Gastroesophageal sphincter (tissue), 4 donors: Measurements from ENCODE around the gene MICAL1. TPM values are rescaled to one million over a fixed set of nuclear protein-coding genes. Genes with fewer than 3 reads are reported as not detected.

ENCODE experiments used
- ATAC-seq: fragments of 150-250 bp; one replicate; pipeline ENCODE4 v1.9.1; 2016; ENCODE audit warnings: mild to moderate bottlenecking, moderate library complexity
- H3K27ac ChIP-seq, 4 donors: fragments of 200-600 bp; sonication (generic) in 3 of 4; 1 replicate in 3 of 4; 2 replicates in 1 of 4; pipeline ENCODE4 v1.5.1; 2016 to 2019
- H3K27me3 ChIP-seq: fragments of 200-600 bp; sonication (generic); one replicate; pipeline ENCODE4 v1.5.1; 2019
- H3K36me3 ChIP-seq, 2 donors: fragments of 200-600 bp; sonication (generic); one replicate each; pipeline ENCODE4 v1.5.1; 2019; ENCODE audit warnings: control low read depth in 1 of 2
- H3K4me1 ChIP-seq, 3 donors: fragments of 200-600 bp; sonication (generic); 1 replicate in 2 of 3; 2 replicates in 1 of 3; pipeline ENCODE4 v1.5.1; 2016 to 2019; ENCODE audit warnings: control low read depth in 2 of 3
- H3K4me3 ChIP-seq, 2 donors: fragments of 200-600 bp; sonication (generic); one replicate each; pipeline ENCODE4 v1.5.1; 2019; ENCODE audit warnings: mild to moderate bottlenecking in 1 of 2, moderate library complexity in 1 of 2
- H3K9me3 ChIP-seq, 3 donors: fragments of 200-600 bp; sonication (generic); one replicate each; pipeline ENCODE4 v1.5.1; 2017 to 2019; ENCODE audit warnings: control low read depth in 2 of 3
- EP300 ChIP-seq: sonication (generic); formaldehyde crosslinking; IDR thresholded peaks from one replicate; pipeline ENCODE4 v1.6.1; 2017; ENCODE audit warnings: antibody characterized with exemption, mild to moderate bottlenecking
- POLR2A ChIP-seq, 2 donors: fragments of 450-650 bp; IDR thresholded peaks; one replicate each; pipeline ENCODE4 v1.6.1; 2017; ENCODE audit warnings: antibody characterized with exemption in 2 of 2, mild to moderate bottlenecking in 2 of 2, moderate library complexity in 1 of 2
- POLR2AphosphoS5 ChIP-seq: sonication (generic); formaldehyde crosslinking; IDR thresholded peaks from one replicate; pipeline ENCODE4 v1.6.1; 2017; ENCODE audit warnings: antibody characterized with exemption
- WGBS, 2 donors: methylation state at CpG; one replicate each; pipeline ENCODE4 v1.1.5; 2018; ENCODE audit warnings: low coverage in 1 of 2; 5-methylcytosine and 5-hydroxymethylcytosine counted together
- total RNA-seq, 4 donors: library from RNA; depleted of rRNA; stranded (reverse); fragments of >200 nt; gene quantifications; one replicate each; pipeline ENCODE4 v1.1.0, GENCODE V29; 2016
- TF ChIP-seq, protein P1 (sequence below), 4 experiments: fragments of 200-600 bp in 2 of 4; fragments of 450-650 bp in 2 of 4; sonication (generic) in 1 of 4; IDR thresholded peaks; one replicate each; pipeline ENCODE4 v1.5.1; 2017 to 2019; ENCODE audit warnings: antibody characterized with exemption in 4 of 4, mild to moderate bottlenecking in 2 of 4, moderate library complexity in 2 of 4

The MICAL1 gene
- total RNA-seq, 4 donors from 2014 or later: 13.6 to 26.8 (median 20.9) TPM

DNA sequence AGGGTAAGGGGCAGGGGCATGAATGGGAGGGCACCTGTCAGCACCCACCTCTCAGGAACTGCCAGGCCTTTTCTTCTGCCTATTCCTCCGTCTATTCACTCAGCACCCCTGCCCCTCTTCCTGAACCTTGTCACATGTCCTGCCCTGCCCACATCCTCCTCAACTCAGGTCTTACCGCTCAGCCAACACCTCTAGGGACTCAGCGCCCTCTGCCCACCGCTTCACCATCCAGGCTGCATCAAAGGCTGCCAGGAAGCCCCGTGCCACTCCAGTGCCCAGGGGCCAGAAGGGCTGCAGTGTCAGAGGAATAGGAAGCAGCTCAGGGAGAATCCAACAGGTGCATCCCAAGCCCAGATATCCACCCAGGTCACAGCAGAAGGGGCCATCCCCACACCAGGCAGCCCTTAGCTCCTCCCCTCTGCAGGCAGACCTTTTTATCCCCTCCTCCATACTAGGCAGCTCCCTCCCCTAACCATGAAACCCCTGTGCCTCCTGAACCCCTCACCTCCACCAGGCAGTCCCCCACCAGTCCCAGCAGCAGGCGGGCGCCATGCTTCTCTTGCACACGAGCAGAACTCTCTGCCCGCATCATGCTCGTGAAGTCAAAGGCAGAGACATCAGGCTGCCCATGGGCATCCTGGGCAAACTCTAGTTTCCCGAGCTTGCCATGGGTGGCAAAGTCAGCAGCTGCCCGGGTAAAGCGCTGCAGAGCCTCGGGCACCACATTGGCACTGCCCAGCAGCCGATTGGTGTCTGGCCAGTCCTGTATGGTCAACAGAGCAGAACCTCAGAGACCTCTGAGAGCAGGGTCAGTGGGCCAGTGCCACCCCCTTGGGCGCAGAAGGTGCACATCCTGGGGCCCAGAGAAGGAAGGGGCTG is 5.5 kb downstream of the MICAL1 start:
- TF ChIP-seq EP300 (no peak), POLR2AphosphoS5 (no peak), POLR2A (IDR thresholded peaks at IDR 0.05) (no peak)
- TF ChIP-seq, protein P1, sequence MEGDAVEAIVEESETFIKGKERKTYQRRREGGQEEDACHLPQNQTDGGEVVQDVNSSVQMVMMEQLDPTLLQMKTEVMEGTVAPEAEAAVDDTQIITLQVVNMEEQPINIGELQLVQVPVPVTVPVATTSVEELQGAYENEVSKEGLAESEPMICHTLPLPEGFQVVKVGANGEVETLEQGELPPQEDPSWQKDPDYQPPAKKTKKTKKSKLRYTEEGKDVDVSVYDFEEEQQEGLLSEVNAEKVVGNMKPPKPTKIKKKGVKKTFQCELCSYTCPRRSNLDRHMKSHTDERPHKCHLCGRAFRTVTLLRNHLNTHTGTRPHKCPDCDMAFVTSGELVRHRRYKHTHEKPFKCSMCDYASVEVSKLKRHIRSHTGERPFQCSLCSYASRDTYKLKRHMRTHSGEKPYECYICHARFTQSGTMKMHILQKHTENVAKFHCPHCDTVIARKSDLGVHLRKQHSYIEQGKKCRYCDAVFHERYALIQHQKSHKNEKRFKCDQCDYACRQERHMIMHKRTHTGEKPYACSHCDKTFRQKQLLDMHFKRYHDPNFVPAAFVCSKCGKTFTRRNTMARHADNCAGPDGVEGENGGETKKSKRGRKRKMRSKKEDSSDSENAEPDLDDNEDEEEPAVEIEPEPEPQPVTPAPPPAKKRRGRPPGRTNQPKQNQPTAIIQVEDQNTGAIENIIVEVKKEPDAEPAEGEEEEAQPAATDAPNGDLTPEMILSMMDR (IDR thresholded peaks at IDR 0.05): no peak
- no peaks in the 10 kb centered on the region for H3K27me3 ChIP-seq
- H3K4me1 ChIP-seq: peaks cover 0 to 16% (median 8%) of the 10 kb centered on the region in 3 donors
- no peaks in the 10 kb centered on the region for H3K9me3 ChIP-seq
- no peak overlapping the region for H3K4me3 ChIP-seq
- ATAC-seq: no peak
- peaks cover 0 to 36% of the 10 kb centered on the region in 2 donors for H3K36me3 ChIP-seq
- no peak overlapping the region for H3K27ac ChIP-seq
- 58 to 73% methylated on average over 1 to 4 of the region's 16 CpGs for WGBS, 2 donors

DNA sequence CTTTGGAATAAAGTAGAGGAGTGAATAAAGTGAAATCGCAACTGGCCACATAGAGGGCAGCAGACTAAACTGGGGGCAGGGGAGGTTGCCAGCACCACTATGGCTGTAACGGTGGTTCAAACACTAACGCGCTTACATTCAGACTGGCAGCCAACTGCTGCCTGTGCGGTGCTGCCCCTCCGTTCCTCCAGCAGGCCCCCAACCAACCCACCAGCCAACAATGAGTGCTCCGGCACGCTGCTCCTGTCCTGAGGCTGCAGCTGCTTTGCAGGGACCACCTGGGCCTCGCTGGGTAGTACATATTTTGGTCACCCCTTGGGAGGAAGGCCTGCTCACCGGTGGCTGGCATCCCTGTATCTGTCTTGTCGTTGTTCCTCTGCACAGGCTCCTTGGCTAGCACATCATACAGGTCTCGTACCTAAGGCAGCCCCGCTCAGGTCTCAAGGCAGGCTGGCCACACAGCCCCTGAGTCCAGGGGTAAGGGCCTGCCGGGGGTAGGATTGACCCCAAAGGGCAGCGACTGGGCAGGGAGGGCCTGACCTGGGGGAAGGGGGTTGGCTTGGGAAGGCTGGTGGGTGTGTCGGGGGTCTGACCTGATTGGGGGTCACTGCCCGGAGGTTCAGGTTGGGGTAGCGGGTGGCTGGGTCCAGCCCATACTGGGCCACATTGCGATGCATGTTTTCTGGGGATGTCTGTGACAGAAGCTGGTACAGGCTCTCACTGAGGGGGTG is 6.3 kb downstream of the MICAL1 start:
- Histone ChIP-seq H3K4me3 (no peak overlapping the region), H3K27me3 (no peaks in the 10 kb centered on the region), H3K27ac (no peak overlapping the region), H3K9me3 (no peaks in the 10 kb centered on the region), H3K36me3 (peaks cover 0 to 44% of the 10 kb centered on the region in 2 donors), H3K4me1 (peaks cover 0 to 8% (median 4%) of the 10 kb centered on the region in 3 donors)
- TF ChIP-seq, protein P1 (IDR thresholded peaks at IDR 0.05): no peak
- no peak for TF ChIP-seq POLR2AphosphoS5
- no peak for TF ChIP-seq EP300
- no peak for TF ChIP-seq POLR2A (IDR thresholded peaks at IDR 0.05)
- 76 to 92% methylated on average over 4 to 5 of the region's 19 CpGs for WGBS, 2 donors
- ATAC-seq: no peak

DNA sequence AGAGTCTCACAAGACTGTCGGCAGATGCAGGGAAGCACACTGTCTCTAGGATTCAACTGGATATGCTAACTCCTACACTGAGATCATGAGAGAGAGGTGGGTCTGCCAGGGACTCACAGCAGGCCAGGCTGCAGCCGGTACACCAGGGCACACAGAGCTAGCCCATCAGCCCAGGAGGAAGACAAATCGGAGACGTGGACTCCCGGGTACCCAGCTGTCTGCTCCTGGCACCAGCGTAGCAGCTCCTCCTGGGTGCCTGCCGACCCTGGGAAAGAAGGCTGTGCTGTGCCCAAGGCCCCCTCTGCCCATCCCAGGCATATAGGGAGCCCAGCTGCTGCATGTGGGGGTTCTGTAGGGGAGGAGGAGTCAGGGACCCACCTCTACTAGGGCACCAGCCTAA is 7.0 kb downstream of the MICAL1 start:
- Histone ChIP-seq H3K27ac (no peak overlapping the region), H3K4me1 (peaks cover 0 to 1% (median 0%) of the 10 kb centered on the region in 3 donors), H3K27me3 (no peaks in the 10 kb centered on the region), H3K36me3 (peaks cover 0 to 50% of the 10 kb centered on the region in 2 donors), H3K4me3 (no peak overlapping the region), H3K9me3 (no peaks in the 10 kb centered on the region)
- ATAC-seq: no peak
- whole genome bisulfite sequencing, 2 donors: no CpG with 5 or more reads among the region's 7 CpGs
- no peak for TF ChIP-seq POLR2AphosphoS5

DNA sequence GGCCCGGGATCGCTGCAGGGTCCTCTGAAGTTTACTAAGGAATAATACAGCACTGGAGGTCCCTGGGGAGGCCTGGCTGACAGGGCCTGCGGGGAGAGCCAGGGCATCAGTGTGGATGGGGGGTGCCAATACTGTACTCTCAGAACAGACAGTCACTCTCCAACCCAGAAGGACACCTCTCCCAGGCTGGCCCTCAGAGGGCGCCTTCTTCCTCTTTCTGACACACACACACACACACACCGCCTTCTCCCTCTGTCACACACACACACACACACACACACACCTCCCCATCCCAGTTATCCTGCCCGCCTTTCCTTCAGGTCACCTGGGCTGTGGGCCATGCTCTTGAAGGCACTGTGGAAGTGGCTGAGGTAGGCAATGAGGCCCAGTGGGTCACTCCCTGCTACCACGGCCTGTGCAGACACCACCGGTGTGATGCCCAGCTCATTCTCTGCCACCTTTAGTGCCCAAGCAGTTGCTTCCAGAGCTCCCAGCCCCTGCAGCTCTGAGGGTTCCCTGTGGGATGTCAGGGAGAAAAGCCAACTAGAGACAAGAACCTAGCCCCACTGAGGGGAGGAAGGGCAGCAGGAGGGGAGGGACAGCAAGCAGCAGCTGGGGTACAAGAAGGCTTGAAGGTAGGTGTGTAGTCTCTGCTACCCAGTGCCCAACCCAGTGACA is 7.6 kb downstream of the MICAL1 start:
- Histone ChIP-seq H3K9me3 (no peaks in the 10 kb centered on the region), H3K4me3 (no peak overlapping the region), H3K27ac (no peak overlapping the region), H3K36me3 (peaks cover 0 to 56% of the 10 kb centered on the region in 2 donors), H3K4me1 (peaks cover 0 to under 1% (median 0%) of the 10 kb centered on the region in 3 donors), H3K27me3 (no peaks in the 10 kb centered on the region)
- WGBS, 2 donors: 93% methylated on average over 3 of the region's 8 CpGs; no CpG with 5 or more reads in 1 of the 2 donors
- TF ChIP-seq EP300: no peak
- TF ChIP-seq POLR2AphosphoS5: no peak
- TF ChIP-seq, protein P1 (IDR thresholded peaks at IDR 0.05): no peak
- no peak for TF ChIP-seq POLR2A (IDR thresholded peaks at IDR 0.05)
- no peak for ATAC-seq

DNA sequence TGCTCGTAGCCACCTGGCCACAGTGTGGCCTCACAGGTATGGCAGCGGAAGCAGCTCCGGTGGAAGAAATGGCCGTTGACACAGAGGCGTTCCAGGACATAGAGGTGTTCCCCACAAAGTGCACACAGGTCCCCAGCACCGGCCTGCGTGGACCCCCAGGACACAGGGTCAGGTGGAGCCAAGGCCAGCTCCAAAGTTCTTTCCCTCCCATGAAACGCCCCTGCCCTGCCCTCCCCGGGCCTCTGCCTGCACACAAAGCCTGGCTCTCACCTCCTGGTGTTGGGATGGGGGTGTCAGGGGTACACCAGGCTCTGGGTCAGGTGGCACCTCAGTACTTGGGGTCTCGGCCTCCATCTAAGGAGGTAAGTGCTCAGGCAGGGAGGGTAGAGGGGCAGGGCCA is 8.5 kb downstream of the MICAL1 start:
- H3K36me3 ChIP-seq: peaks cover 0 to 58% of the 10 kb centered on the region in 2 donors
- no peak for ATAC-seq
- no peak overlapping the region for H3K27ac ChIP-seq
- 89% methylated on average over 5 of the region's 10 CpGs; no CpG with 5 or more reads in 1 of the 2 donors for WGBS, 2 donors
- H3K27me3 ChIP-seq: no peaks in the 10 kb centered on the region
- peaks cover 0 to 10% (median 2%) of the 10 kb centered on the region in 3 donors for H3K4me1 ChIP-seq
- no peaks in the 10 kb centered on the region for H3K9me3 ChIP-seq
- H3K4me3 ChIP-seq: no peak overlapping the region
- TF ChIP-seq POLR2AphosphoS5 (no peak), EP300 (no peak), POLR2A (IDR thresholded peaks at IDR 0.05) (no peak)
- TF ChIP-seq, protein P1 (IDR thresholded peaks at IDR 0.05): no peak
